RWPE2 (cell line): Measurements from ENCODE around the gene BHLHE40.
"Not testable (repeated sequence)": the region's sequence is repeated elsewhere in the genome, so short reads cannot be mapped to it uniquely, and the experiment has no call there.

Source experiments
- ATAC-seq: fragments of 200-7000 bp; cut with Tn5 transposase; 3 replicates; pipeline ENCODE4 v1.9.1; 2021; ENCODE audit warnings: low read depth
- DNase-seq: peaks from one replicate; pipeline ENCODE4 v3.0.0-alpha.2; 2020; ENCODE audit warnings: low spot score
- H3K27ac ChIP-seq: fragments of 450-650 bp; 2 replicates; pipeline ENCODE4 v1.5.1; 2017; ENCODE audit warnings: mild to moderate bottlenecking; ENCODE audit not compliant: poor library complexity, severe bottlenecking
- H3K27me3 ChIP-seq: fragments of 250-450 bp; sonication (Bioruptor Pico); 2 replicates; pipeline ENCODE4 v1.5.1; 2021; ENCODE audit warnings: mild to moderate bottlenecking, moderate library complexity; ENCODE audit not compliant: insufficient read depth, poor library complexity, severe bottlenecking
- H3K36me3 ChIP-seq: fragments of 250-450 bp; sonication (Bioruptor Pico); 2 replicates; pipeline ENCODE4 v1.5.1; 2020; ENCODE audit warnings: low read depth, mild to moderate bottlenecking, moderate library complexity
- H3K4me1 ChIP-seq: fragments of 250-450 bp; sonication (Bioruptor Pico); 2 replicates; pipeline ENCODE4 v1.5.1; 2021; ENCODE audit warnings: mild to moderate bottlenecking, moderate library complexity; ENCODE audit not compliant: insufficient read depth, poor library complexity, severe bottlenecking
- H3K4me3 ChIP-seq: fragments of 250-450 bp; sonication (Bioruptor Pico); 2 replicates; pipeline ENCODE4 v1.5.1; 2021; ENCODE audit warnings: mild to moderate bottlenecking, moderate library complexity; ENCODE audit not compliant: severe bottlenecking
- H3K9me3 ChIP-seq: fragments of 250-450 bp; sonication (Bioruptor Pico); 2 replicates; pipeline ENCODE4 v1.5.1; 2021; ENCODE audit warnings: mild to moderate bottlenecking, moderate library complexity; ENCODE audit not compliant: severe bottlenecking
- TF ChIP-seq, protein P1 (sequence below): fragments of 450-650 bp; IDR thresholded peaks from one replicate; pipeline ENCODE4 v1.5.1; 2017; ENCODE audit warnings: mild to moderate bottlenecking, moderate library complexity; ENCODE audit not compliant: poor library complexity, severe bottlenecking

Gene BHLHE40

DNA sequence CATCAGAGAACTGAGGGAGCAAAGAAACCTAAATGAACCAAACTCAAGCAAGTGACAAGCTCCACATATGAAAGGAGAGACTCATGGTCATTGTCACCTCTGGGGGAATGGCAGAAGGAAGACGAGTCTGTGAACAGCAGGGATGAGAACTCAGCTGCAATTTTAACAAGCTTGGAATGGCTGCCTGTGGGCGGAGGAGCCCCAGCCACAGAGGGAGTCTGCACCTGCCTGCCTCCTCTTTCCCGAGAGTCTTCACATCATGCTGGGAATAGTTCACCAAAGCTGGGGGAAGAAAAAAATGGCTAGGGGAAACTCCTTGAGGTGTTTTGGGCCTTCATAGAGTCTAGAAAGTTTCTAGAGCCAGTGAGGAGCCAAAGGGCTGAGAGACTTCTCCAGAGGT, 21.3 kb upstream of the BHLHE40 start:
- H3K36me3 ChIP-seq: no peaks in the 10 kb centered on the region
- H3K4me1 ChIP-seq: no peaks in the 10 kb centered on the region
- no peak overlapping the region for H3K4me3 ChIP-seq
- TF ChIP-seq, protein P1, sequence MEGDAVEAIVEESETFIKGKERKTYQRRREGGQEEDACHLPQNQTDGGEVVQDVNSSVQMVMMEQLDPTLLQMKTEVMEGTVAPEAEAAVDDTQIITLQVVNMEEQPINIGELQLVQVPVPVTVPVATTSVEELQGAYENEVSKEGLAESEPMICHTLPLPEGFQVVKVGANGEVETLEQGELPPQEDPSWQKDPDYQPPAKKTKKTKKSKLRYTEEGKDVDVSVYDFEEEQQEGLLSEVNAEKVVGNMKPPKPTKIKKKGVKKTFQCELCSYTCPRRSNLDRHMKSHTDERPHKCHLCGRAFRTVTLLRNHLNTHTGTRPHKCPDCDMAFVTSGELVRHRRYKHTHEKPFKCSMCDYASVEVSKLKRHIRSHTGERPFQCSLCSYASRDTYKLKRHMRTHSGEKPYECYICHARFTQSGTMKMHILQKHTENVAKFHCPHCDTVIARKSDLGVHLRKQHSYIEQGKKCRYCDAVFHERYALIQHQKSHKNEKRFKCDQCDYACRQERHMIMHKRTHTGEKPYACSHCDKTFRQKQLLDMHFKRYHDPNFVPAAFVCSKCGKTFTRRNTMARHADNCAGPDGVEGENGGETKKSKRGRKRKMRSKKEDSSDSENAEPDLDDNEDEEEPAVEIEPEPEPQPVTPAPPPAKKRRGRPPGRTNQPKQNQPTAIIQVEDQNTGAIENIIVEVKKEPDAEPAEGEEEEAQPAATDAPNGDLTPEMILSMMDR: no peak
- no peak for ATAC-seq
- H3K27ac ChIP-seq: no peak overlapping the region
- H3K9me3 ChIP-seq: peaks cover 3% of the 10 kb centered on the region
- no peak for DNase-seq
- H3K27me3 ChIP-seq: no peaks in the 10 kb centered on the region

DNA sequence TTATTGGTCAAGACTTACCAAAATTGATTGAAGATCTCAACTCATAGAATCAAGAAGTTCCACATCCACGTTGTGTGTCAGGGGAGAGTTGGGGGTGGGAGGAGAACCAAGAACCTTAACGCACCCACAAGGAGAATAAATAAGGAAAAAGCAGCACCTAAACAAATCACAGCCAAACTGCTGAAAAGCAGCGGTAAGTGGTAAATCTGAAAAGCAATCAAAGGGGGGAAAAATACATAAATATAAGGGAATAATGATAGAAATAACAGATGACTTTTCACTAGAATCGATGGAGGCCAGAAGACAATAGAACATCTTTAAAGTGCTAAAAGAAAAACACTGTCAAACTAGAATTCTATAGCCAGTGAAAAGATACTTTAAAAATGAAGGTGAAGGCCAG, 20.1 kb upstream of the BHLHE40 start:
- no peak overlapping the region for H3K27ac ChIP-seq
- ATAC-seq: no peak

DNA sequence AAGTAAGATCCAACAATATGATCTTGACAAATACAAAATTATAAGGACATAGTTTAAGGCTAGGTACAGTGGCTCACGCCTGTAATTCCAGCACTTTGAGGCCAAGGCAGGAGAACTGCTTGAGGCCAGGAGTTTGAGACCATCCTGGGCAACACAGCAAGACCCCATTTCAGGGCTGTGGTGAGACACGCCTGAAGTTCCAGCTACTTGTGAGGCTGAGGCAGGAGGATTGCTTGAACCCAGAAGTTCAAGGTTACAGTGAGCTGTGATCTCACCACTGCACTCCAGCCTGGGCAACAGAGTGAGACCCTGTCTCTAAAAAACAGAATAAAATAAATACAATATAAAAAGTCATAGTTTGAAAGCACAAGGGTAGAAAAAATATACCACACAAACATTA, 17.4 kb upstream of the BHLHE40 start:
- ATAC-seq, H3K36me3 ChIP-seq, H3K27ac ChIP-seq, H3K4me1 ChIP-seq, H3K9me3 ChIP-seq, DNase-seq, H3K27me3 ChIP-seq, H3K4me3 ChIP-seq: not testable (repeated sequence)

More for the DNA sequence above, 20.1 kb upstream of the BHLHE40 start:
- Histone ChIP-seq H3K4me3 (no peak overlapping the region), H3K9me3 (peaks cover 3% of the 10 kb centered on the region), H3K36me3 (no peaks in the 10 kb centered on the region), H3K4me1 (no peaks in the 10 kb centered on the region), H3K27me3 (no peaks in the 10 kb centered on the region)
- no peak for DNase-seq
- TF ChIP-seq, protein P1: no peak

DNA sequence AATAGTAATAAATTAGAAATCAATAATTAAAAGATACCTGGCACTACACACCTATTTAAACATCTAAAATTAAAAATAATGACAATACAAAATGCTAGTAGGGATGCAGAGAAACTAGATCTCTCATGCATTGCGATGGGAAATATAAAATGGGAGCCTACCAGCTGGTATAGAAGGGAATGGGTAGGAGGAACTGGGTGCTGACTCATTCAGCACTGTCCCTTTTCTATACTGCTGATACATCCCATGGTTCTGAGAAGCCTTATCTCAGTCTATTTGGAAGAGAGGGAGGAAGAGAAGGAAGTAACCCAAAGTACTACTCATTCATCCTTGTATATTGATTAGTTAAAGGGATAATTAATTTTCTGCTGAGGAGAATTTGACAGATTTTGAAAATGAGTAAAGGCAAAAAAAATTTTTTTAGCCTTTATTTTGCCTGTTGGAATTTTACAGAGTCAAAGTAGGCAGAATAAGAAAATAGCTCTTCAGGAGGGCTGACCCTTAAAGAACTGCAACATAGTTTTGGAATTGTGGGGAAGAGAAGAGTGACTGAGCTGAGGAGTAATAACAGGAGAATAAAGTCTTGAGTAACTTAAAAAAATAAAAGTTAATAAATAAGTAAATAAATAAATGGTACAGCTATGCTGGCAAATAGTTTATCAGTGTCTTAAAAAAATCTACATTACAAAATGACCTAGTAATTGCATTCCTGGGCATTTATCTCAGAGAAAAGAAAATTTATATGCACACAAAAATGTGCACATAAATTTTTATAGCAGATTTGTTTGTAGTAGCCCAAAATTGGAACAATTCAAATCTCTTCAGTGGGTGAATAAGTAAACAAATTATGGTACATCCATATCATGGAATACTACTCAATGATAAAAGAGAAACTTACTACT, 15.3 kb upstream of the BHLHE40 start:
- ATAC-seq (no peak), DNase-seq (no peak)
- H3K9me3 ChIP-seq: peaks cover 3% of the 10 kb centered on the region
- no peak overlapping the region for H3K27ac ChIP-seq
- H3K4me1 ChIP-seq: no peaks in the 10 kb centered on the region
- H3K4me3 ChIP-seq: no peak overlapping the region
- TF ChIP-seq, protein P1: no peak
- no peaks in the 10 kb centered on the region for H3K27me3 ChIP-seq
- H3K36me3 ChIP-seq: no peaks in the 10 kb centered on the region

DNA sequence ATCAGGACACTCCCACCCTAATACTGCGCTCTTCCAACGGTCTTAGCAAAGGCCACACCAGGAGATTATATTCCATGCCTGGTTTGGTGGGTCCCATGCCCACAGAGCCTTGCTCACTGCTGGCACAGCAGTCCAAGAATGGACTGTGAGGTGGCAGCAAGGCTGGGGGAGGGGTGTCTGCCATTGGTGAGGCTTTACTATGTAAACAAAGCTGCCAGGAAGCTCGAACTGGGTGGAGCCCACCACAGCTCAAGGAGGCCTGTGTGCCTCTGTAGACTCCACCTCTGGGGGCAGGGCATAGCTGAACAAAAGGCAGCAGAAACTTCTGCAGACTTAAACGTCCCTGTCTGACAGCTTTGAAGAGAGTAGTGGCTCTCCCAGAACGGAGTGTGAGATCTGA, 13.2 kb upstream of the BHLHE40 start:
- H3K9me3 ChIP-seq, H3K27me3 ChIP-seq, H3K36me3 ChIP-seq, ATAC-seq, DNase-seq, H3K4me1 ChIP-seq, H3K4me3 ChIP-seq, H3K27ac ChIP-seq: not testable (repeated sequence)

DNA sequence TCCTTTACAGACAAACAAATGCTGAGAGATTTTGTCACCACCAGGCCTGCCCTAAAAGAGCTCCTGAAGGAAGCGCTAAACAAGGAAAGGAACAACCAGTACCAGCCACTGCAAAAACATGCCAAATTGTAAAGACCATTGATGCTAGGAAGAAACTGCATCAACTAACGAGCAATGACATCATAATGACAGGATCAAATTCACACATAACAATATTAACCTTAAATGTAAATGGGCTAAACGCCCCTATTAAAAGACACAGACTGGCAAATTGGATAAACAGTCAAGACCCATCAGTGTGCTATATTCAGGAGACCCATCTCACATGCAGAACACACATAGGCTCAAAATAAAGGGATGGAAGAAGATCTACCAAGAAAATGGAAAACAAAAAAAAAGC, 11.6 kb upstream of the BHLHE40 start:
- not testable (repeated sequence) for ATAC-seq, DNase-seq, H3K4me1 ChIP-seq, H3K36me3 ChIP-seq, H3K27ac ChIP-seq, H3K27me3 ChIP-seq, H3K4me3 ChIP-seq, H3K9me3 ChIP-seq

DNA sequence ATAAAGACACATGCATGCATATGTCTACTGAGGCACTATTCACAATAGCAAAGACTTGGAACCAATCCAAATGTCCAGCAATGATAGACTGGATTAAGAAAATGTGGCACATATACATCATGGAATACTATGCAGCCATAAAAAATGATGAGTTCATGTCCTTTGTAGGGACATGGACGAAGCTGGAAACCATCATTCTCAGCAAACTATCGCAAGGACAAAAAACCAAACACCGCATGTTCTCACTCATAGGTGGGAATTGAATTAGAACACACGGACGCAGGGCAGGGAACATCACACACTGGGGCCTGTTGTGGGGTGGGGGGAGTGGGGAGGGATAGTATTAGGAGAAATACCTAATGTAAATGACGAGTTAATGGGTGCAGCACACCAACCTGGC, 7.8 kb upstream of the BHLHE40 start:
- H3K36me3 ChIP-seq, H3K27me3 ChIP-seq, ATAC-seq, H3K4me1 ChIP-seq, DNase-seq, H3K27ac ChIP-seq, H3K4me3 ChIP-seq, H3K9me3 ChIP-seq: not testable (repeated sequence)
